BJ (cell line): ENCODE measurements around the gene GTF3C6. TPM values are rescaled to one million over a fixed set of nuclear protein-coding genes. Genes with fewer than 3 reads are reported as not detected.
"Not testable (repeated sequence)": the region's sequence is repeated elsewhere in the genome, so short reads cannot be mapped to it uniquely, and the experiment has no call there.

Source experiments
- CTCF ChIA-PET: fragments of 350-600 bp; formaldehyde crosslinking; extraction: SDS; loops from one replicate; lab custom pipeline; 2021; ENCODE audit warnings: antibody characterized with exemption, inconsistent platforms; lab: Yijun Ruan, JAX
- POLR2A ChIA-PET: fragments of 300-600 bp; sonication (Branson Sonifier 250); formaldehyde crosslinking; extraction: SDS; loops from one replicate; lab custom pipeline; 2021; ENCODE audit warnings: antibody characterized with exemption; lab: Charles Lee
- DNase-seq: peaks from one replicate; pipeline ENCODE4 v3.0.0-alpha.2; 2011; ENCODE audit warnings: low read depth
- H3K27me3 ChIP-seq: 2 replicates; pipeline ENCODE4 v1.6.0; 2011; ENCODE audit warnings: low read length; ENCODE audit not compliant: control insufficient read depth, insufficient read depth
- H3K36me3 ChIP-seq: 2 replicates; pipeline ENCODE4 v1.5.1; 2011; ENCODE audit warnings: low read length; ENCODE audit not compliant: control insufficient read depth, insufficient read depth
- H3K4me3 ChIP-seq: 2 replicates; pipeline ENCODE4 v1.5.1; 2011; ENCODE audit warnings: low read depth, mild to moderate bottlenecking, control low read depth, low read length
- polyA plus RNA-seq: library from polyadenylated mRNA; depleted of rRNA; stranded (reverse); fragments of >200 nt; gene quantifications from 2 replicates; pipeline ENCODE4 v1.2.3, GENCODE V29; 2011
- TF ChIP-seq, protein P1 (sequence below): IDR thresholded peaks from 2 replicates; pipeline ENCODE4 v1.5.1; 2011; ENCODE audit warnings: low read depth, mild to moderate bottlenecking, control low read depth, inconsistent platforms, low read length, moderate library complexity; ENCODE audit not compliant: insufficient read depth

GTF3C6 gene
- polyA plus RNA-seq, 1 experiment: 9.1 TPM

DNA sequence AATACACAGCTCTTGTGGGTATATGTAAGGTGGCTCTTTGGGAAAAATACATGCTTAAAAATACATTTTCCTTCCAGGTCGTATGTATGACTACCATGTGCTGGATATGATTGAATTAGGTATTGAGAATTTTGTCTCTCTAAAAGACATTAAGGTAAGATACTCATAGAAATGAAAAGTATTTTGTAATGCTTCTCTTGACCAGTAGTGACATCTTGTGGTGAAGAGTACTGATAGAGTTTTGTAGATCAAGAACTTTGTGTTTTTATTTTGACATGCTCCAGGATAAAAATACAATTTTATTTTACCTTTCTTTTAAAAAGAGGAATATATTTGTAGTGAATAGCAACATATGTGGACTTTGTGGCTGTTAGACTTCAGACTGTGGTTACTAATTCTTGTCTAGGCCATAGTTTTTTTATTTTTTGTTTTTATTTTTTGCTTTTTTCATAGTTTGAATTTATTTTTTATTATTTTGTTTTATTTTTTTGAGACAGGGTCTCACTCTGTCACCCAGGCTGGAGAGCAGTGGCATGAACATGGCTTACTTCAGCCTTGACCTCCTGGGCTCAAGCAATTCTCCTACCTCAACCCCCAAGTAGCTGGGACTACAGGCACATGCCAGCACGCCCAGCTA, 41.2 kb downstream of the GTF3C6 start:
- CTCF ChIA-PET: interaction anchor here (0.6 to 4.6 kb wide), 8 partner anchors 9 to 482 kb away, joined by 3 to 28 read pairs (median 3); no protein-coding TSS in a partner anchor
- no peak for DNase-seq
- Histone ChIP-seq H3K27me3 (no peaks in the 10 kb centered on the region), H3K36me3 (peaks cover 11% of the 10 kb centered on the region), H3K4me3 (no peak overlapping the region)
- TF ChIP-seq, protein P1, sequence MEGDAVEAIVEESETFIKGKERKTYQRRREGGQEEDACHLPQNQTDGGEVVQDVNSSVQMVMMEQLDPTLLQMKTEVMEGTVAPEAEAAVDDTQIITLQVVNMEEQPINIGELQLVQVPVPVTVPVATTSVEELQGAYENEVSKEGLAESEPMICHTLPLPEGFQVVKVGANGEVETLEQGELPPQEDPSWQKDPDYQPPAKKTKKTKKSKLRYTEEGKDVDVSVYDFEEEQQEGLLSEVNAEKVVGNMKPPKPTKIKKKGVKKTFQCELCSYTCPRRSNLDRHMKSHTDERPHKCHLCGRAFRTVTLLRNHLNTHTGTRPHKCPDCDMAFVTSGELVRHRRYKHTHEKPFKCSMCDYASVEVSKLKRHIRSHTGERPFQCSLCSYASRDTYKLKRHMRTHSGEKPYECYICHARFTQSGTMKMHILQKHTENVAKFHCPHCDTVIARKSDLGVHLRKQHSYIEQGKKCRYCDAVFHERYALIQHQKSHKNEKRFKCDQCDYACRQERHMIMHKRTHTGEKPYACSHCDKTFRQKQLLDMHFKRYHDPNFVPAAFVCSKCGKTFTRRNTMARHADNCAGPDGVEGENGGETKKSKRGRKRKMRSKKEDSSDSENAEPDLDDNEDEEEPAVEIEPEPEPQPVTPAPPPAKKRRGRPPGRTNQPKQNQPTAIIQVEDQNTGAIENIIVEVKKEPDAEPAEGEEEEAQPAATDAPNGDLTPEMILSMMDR: peak; percentile 37
- POLR2A ChIA-PET: no interaction called here

DNA sequence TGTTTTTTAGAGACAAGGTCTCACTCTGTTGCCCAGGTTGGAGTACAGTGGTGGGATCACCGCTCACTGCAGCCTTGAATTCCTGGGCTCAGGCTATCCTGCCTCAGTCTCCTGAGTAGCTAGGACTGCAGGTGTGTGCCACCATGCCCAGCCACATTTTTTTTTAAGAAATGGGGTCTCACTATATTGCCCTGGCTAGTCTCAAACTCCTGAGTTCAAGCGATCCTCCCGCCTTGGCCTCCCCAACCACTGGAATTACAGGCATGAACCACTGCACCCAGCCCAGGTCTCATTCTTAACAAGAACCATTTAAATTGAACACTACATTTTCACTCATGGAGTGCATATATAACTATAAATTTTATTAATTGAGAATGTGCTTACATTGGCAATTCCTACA, 43.8 kb downstream of the GTF3C6 start:
- no peak for DNase-seq
- TF ChIP-seq, protein P1: no peak
- ChIA-PET CTCF (interaction anchor here (4.6 kb wide), 1 partner anchor 475 kb away, joined by 28 read pairs; no protein-coding TSS in a partner anchor), POLR2A (no interaction called here)
- no peak overlapping the region for H3K4me3 ChIP-seq
- H3K27me3 ChIP-seq: no peaks in the 10 kb centered on the region
- H3K36me3 ChIP-seq: peaks cover 14% of the 10 kb centered on the region

DNA sequence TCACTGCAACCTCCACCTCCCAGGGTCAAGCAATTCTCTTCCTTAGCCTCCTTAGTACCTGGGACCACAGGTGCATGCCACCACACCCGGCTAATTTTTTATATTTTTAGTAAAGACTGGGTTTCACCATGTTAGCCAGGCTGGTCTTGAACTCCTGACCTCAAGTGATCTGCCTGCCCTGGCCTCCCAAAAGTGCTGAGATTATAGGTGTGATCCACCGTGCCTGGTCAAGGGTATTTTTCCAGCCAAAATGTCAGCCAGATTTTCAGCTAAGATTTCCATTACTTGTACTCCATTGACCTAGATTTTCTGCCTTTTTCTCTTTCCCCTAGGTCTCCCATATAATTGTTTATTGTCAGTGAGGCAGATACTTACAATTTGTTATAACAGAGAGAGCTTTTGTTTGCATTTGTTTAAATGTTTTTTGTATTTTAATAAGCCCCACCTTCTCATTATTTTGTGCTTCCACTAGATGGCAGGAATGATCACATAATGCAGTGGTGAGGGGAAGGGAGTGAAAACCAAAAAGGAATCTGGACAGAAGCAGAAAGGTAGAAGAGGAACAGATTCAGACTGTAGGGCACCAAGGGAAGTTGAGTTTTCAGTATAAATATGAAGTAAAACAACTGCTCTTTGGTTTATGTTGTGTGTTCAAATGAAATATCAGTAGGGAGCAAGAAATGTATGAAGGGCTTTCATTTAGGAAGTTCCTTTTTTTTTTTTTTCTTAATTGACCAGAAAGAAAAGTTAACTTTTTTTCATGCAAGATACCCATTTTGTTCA, 53.0 kb downstream of the GTF3C6 start:
- TF ChIP-seq, protein P1: peak; percentile 70
- H3K27me3 ChIP-seq: no peaks in the 10 kb centered on the region
- no peak overlapping the region for H3K4me3 ChIP-seq
- ChIA-PET POLR2A (no interaction called here), CTCF (interaction anchor here (0.6 to 3.1 kb wide), 19 partner anchors 9 to 896 kb away, joined by 3 to 18 read pairs (median 4); partner anchors contain the start of gene RPF2)
- H3K36me3 ChIP-seq: peaks cover 6% of the 10 kb centered on the region
- DNase-seq: peak; percentile 13

DNA sequence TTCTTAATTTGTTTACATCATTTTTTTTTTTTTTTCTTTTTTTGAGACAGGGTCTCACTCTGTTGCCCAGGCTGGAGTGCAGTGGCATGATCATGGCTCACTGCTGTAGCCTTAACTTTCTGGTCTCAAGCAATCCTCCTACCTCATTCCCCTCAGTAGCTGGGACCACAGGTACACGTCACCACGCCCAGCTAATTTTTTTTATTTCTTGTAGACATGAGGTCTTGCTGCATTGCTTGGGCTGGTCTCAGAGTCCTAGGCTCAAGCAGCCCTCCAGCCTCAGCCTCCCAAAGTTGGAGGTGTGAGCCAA, 53.6 kb downstream of the GTF3C6 start:
- POLR2A ChIA-PET: no interaction called here
- DNase-seq: no peak
- CTCF ChIA-PET: interaction anchor here (0.9 to 3.1 kb wide), 9 partner anchors 11 to 529 kb away, joined by 3 to 18 read pairs (median 6); a partner anchor contains a TSS
- Histone ChIP-seq H3K4me3 (no peak overlapping the region), H3K27me3 (no peaks in the 10 kb centered on the region), H3K36me3 (peaks cover 6% of the 10 kb centered on the region)
- TF ChIP-seq, protein P1: no peak

DNA sequence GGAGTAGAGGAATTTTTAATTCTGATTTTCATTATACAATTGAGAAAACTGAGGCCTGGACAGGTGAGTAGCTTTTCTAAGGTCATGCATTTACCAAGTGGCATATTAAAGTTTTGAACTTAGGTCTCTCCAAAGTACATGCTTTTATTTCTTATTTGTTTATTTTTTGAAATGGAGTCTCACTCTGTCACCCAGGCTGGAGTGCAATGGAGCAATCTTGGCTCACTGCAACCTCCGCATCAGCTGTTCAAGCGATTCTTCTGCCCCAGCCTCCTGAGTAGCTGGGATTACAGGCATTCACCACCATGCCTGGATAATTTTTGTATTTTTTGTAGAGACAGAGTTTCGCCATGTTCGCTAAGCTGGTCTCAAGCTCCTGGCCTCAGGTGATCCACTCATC, 54.0 kb downstream of the GTF3C6 start:
- DNase-seq, H3K36me3 ChIP-seq, POLR2A ChIA-PET, H3K4me3 ChIP-seq, H3K27me3 ChIP-seq: not testable (repeated sequence)
- CTCF ChIA-PET: interaction anchor here (0.9 to 3.1 kb wide), 5 partner anchors 9 to 217 kb away, joined by 3 to 18 read pairs (median 6); no protein-coding TSS in a partner anchor
